Fibroblast of lung (primary cell): ENCODE results near the gene ETFA. TPM values are rescaled to one million over a fixed set of nuclear protein-coding genes. Genes with fewer than 3 reads are reported as not detected.

Experiments
- DNase-seq, 2 donors: peaks; one replicate each; pipeline versions ENCODE4 v3.0.0 to v3.0.0-alpha.2; 2010; ENCODE audit warnings: low read depth in 2 of 2
- H2AFZ ChIP-seq: 2 replicates; pipeline ENCODE4 v1.5.1; 2012; ENCODE audit warnings: low read length, control low read depth, inconsistent platforms
- H3K27ac ChIP-seq: 2 replicates; pipeline ENCODE4 v1.5.1; 2011; ENCODE audit warnings: low read length, control low read depth; ENCODE audit not compliant: insufficient read depth
- H3K27me3 ChIP-seq: 2 replicates; pipeline ENCODE4 v1.5.1; 2011; ENCODE audit warnings: mild to moderate bottlenecking, low read length; ENCODE audit not compliant: control insufficient read depth, insufficient read depth
- H3K36me3 ChIP-seq: 2 replicates; pipeline ENCODE4 v1.5.1; 2011; ENCODE audit warnings: low read length; ENCODE audit not compliant: control insufficient read depth, insufficient read depth
- H3K4me1 ChIP-seq: 2 replicates; pipeline ENCODE4 v1.5.1; 2011; ENCODE audit warnings: low read length; ENCODE audit not compliant: control insufficient read depth, insufficient read depth; ENCODE audit errors: extremely low read depth
- H3K4me2 ChIP-seq: 2 replicates; pipeline ENCODE4 v1.5.1; 2011; ENCODE audit warnings: low read length, control low read depth; ENCODE audit not compliant: insufficient read depth; ENCODE audit errors: extremely low read depth
- H3K4me3 ChIP-seq, 4 experiments: fragments of 200-600 bp in 1 of 4; sonication (generic) in 1 of 4; replicated peaks in 1 of 4; 2 replicates each; pipeline ENCODE4 v1.5.1; 2011 to 2016; ENCODE audit warnings: low read length in 4 of 4, low read depth in 3 of 4, mild to moderate bottlenecking in 3 of 4, control low read depth in 2 of 4, inconsistent platforms in 1 of 4, mixed read lengths in 1 of 4; ENCODE audit not compliant: insufficient read depth in 1 of 4; ENCODE audit errors: control extremely low read depth in 1 of 4
- H3K79me2 ChIP-seq: 2 replicates; pipeline ENCODE4 v1.5.1; 2012; ENCODE audit warnings: mild to moderate bottlenecking, low read length, inconsistent platforms; ENCODE audit not compliant: control insufficient read depth, insufficient read depth
- H3K9ac ChIP-seq: 2 replicates; pipeline ENCODE4 v1.5.1; 2011; ENCODE audit warnings: mild to moderate bottlenecking, low read length, control low read depth; ENCODE audit not compliant: insufficient read depth
- H3K9me3 ChIP-seq: 2 replicates; pipeline ENCODE4 v1.5.1; 2012; ENCODE audit warnings: low read depth, low read length; ENCODE audit not compliant: control insufficient read depth, insufficient read depth
- H4K20me1 ChIP-seq: 2 replicates; pipeline ENCODE4 v1.5.1; 2011; ENCODE audit warnings: low read length; ENCODE audit not compliant: control insufficient read depth, insufficient read depth; ENCODE audit errors: extremely low read depth
- CTCF ChIP-seq, 2 donors: IDR thresholded peaks in 1 of 2; conservative IDR thresholded peaks in 1 of 2; 1 replicate in 1 of 2; 2 replicates in 1 of 2; pipeline ENCODE4 v1.5.1; 2011 to 2012; ENCODE audit warnings: low read length in 2 of 2, control low read depth in 1 of 2, inconsistent platforms in 1 of 2, low read depth in 1 of 2, mild to moderate bottlenecking in 1 of 2
- EZH2 ChIP-seq: IDR thresholded peaks from 2 replicates; pipeline ENCODE4 v1.5.1; 2012; ENCODE audit warnings: low read length, control low read depth, mild to moderate bottlenecking; ENCODE audit errors: missing control alignments
- polyA plus RNA-seq, 2 donors: library from polyadenylated mRNA; depleted of rRNA in 1 of 2; stranded (reverse) in 1 of 2; unstranded in 1 of 2; fragments of >200 nt; gene quantifications; 2 replicates each; pipeline ENCODE4 v1.2.1, GENCODE V29; 2011 to 2012; ENCODE audit warnings: missing spikeins in 1 of 2
- total RNA-seq: library from RNA; depleted of rRNA; stranded (reverse); fragments of >200 nt; gene quantifications from 2 replicates; pipeline ENCODE4 v1.2.1, GENCODE V29; 2014

Gene ETFA
- total and polyA plus RNA-seq, 2 donors (not counting 1 experiment from before 2014, with no cell fraction given), result 129 to 161 TPM

- no peaks in the 10 kb centered on the region for H3K27me3 ChIP-seq
- no peak for TF ChIP-seq CTCF (conservative IDR thresholded peaks at IDR 0.05 in 1 of 2, IDR thresholded peaks at IDR 0.05 in 1 of 2; ENCODE audit: low read depth in 1 of 2, low read length in 2 of 2)
- no peak for TF ChIP-seq EZH2
- peaks cover 5% of the 10 kb centered on the region for H3K36me3 ChIP-seq
- H3K27ac ChIP-seq, result no peak overlapping the region
- H3K4me2 ChIP-seq, result no peak overlapping the region
- H3K9ac ChIP-seq, result no peak overlapping the region
- no peak for DNase-seq
- no peaks in the 10 kb centered on the region for H4K20me1 ChIP-seq
- H2AFZ ChIP-seq, result no peak overlapping the region
- H3K4me1 ChIP-seq, result no peaks in the 10 kb centered on the region
- no peaks in the 10 kb centered on the region for H3K9me3 ChIP-seq
- H3K79me2 ChIP-seq, result no peaks in the 10 kb centered on the region
- no peak overlapping the region for H3K4me3 ChIP-seq
These were observed 50.9 kb downstream of the ETFA start for GRCh38 chr15:76260246-76260938.

- Histone ChIP-seq H3K9ac (no peak overlapping the region), H3K4me1 (no peaks in the 10 kb centered on the region), H3K4me2 (no peak overlapping the region), H3K79me2 (no peaks in the 10 kb centered on the region), H4K20me1 (no peaks in the 10 kb centered on the region), H2AFZ (no peak overlapping the region), H3K27ac (no peak overlapping the region), H3K9me3 (no peaks in the 10 kb centered on the region), H3K27me3 (no peaks in the 10 kb centered on the region), H3K4me3 (no peak overlapping the region), H3K36me3 (peaks cover 5% of the 10 kb centered on the region)
- DNase-seq, result no peak
- TF ChIP-seq CTCF (conservative IDR thresholded peaks at IDR 0.05 in 1 of 2, IDR thresholded peaks at IDR 0.05 in 1 of 2; ENCODE audit: low read depth in 1 of 2, low read length in 2 of 2), result no peak
- TF ChIP-seq EZH2, result no peak
These were observed 51.9 kb downstream of the ETFA start for GRCh38 chr15:76259392-76259791.

- no peak overlapping the region for H3K9ac ChIP-seq
- H3K27ac ChIP-seq, result no peak overlapping the region
- H2AFZ ChIP-seq, result no peak overlapping the region
- H4K20me1 ChIP-seq, result no peaks in the 10 kb centered on the region
- no peaks in the 10 kb centered on the region for H3K27me3 ChIP-seq
- no peaks in the 10 kb centered on the region for H3K79me2 ChIP-seq
- H3K4me3 ChIP-seq, result no peak overlapping the region
- H3K4me2 ChIP-seq, result no peak overlapping the region
- H3K9me3 ChIP-seq, result no peaks in the 10 kb centered on the region
- no peaks in the 10 kb centered on the region for H3K4me1 ChIP-seq
- no peak for TF ChIP-seq CTCF (conservative IDR thresholded peaks at IDR 0.05 in 1 of 2, IDR thresholded peaks at IDR 0.05 in 1 of 2; ENCODE audit: low read depth in 1 of 2, low read length in 2 of 2)
- TF ChIP-seq EZH2, result no peak
- DNase-seq, result no peak
- H3K36me3 ChIP-seq, result peaks cover 5% of the 10 kb centered on the region
These were observed 52.8 kb downstream of the ETFA start for GRCh38 chr15:76258460-76258859.
